HCEC 1CT (cell line): ENCODE results near the gene MERTK.
"Not testable (repeated sequence)": the region's sequence is repeated elsewhere in the genome, so short reads cannot be mapped to it uniquely, and the experiment has no call there.

ENCODE experiments used
- DNase-seq: peaks from one replicate; pipeline ENCODE4 v3.0.0-alpha.2; 2017

The MERTK gene

GRCh38 chr2:111897924-111898702 is at the start of gene MERTK:
Gene MERTK (plus strand): TSS chr2:111898607. CDS start chr2:111898736, 129 bp downstream.
- DNase-seq: peak; percentile 31

GRCh38 chr2:111850646-111851045 is 47.8 kb upstream of the MERTK start:
- DNase-seq: not testable (repeated sequence)

- not testable (repeated sequence) for DNase-seq
These were observed 45.9 kb upstream of the MERTK start for GRCh38 chr2:111852544-111852943.

- DNase-seq: not testable (repeated sequence)
These were observed 38.4 kb upstream of the MERTK start for GRCh38 chr2:111860005-111860404.

- DNase-seq: not testable (repeated sequence)
These were observed 33.3 kb upstream of the MERTK start for GRCh38 chr2:111865124-111865523.

- not testable (repeated sequence) for DNase-seq
These were observed 25.6 kb upstream of the MERTK start for GRCh38 chr2:111872806-111873205.

GRCh38 chr2:111883661-111884591 is 14.5 kb upstream of the MERTK start, which contains the start of gene ANAPC1:
Gene ANAPC1 (minus strand): TSS chr2:111884193. CDS start chr2:111880825, 3,368 bp downstream.
- DNase-seq: peak; percentile 81

- peak; percentile 29 for DNase-seq
These were observed 13.8 kb upstream of the MERTK start for GRCh38 chr2:111884592-111884964.

GRCh38 chr2:111896024-111896423 is 2.4 kb upstream of the MERTK start:
- no peak for DNase-seq

- DNase-seq: no peak
These were observed 1.8 kb upstream of the MERTK start for GRCh38 chr2:111896576-111896975.

- no peak for DNase-seq
These were observed 830 bp upstream of the MERTK start for GRCh38 chr2:111897630-111897923.

GRCh38 chr2:111898703-111899514 is 502 bp downstream of the MERTK start:
- DNase-seq: no peak

- peak; percentile 10 for DNase-seq
These were observed 2.5 kb downstream of the MERTK start for GRCh38 chr2:111900859-111901258.

GRCh38 chr2:111903516-111903915 is 5.1 kb downstream of the MERTK start:
- no peak for DNase-seq

GRCh38 chr2:111903930-111904439 is 5.6 kb downstream of the MERTK start:
- DNase-seq: no peak

- no peak for DNase-seq
These were observed 6.5 kb downstream of the MERTK start for GRCh38 chr2:111904726-111905474.

- not testable (repeated sequence) for DNase-seq
These were observed 7.1 kb downstream of the MERTK start for GRCh38 chr2:111905475-111905869.

- no peak for DNase-seq
These were observed 7.8 kb downstream of the MERTK start for GRCh38 chr2:111905990-111906735.

GRCh38 chr2:111908578-111908977 is 10.2 kb downstream of the MERTK start:
- no peak for DNase-seq

- no peak for DNase-seq
These were observed 10.7 kb downstream of the MERTK start for GRCh38 chr2:111909079-111909478.

GRCh38 chr2:111909997-111910396 is 11.6 kb downstream of the MERTK start:
- not testable (repeated sequence) for DNase-seq
